OCI-LY3 (cell line): ENCODE measurements around the gene CLEC3A.
A peak's percentile ranks its signal among the peaks of the same experiment; 100 is the strongest.

Experiments used
- H2AFZ ChIP-seq: fragments of 200-600, 300-600 bp; shearing (Covaris generic); 2 replicates; pipeline ENCODE4 v1.6.0; 2014; ENCODE audit warnings: antibody characterized with exemption, low read depth, low read length
- H3K27ac ChIP-seq: fragments of 200-600, 300-600 bp; sonication (generic); 2 replicates; pipeline ENCODE4 v1.5.1; 2014; ENCODE audit warnings: mild to moderate bottlenecking, low read length, moderate library complexity, mixed read lengths
- H3K27me3 ChIP-seq: fragments of 200-600, 300-600 bp; sonication (generic); 2 replicates; pipeline ENCODE4 v1.6.1; 2014; ENCODE audit warnings: low read depth, low read length, mixed read lengths
- H3K36me3 ChIP-seq: fragments of 200-600, 300-600 bp; sonication (generic); replicated peaks from 2 replicates; pipeline ENCODE3; 2014; ENCODE audit warnings: low read depth, low read length, mixed read lengths
- H3K4me1 ChIP-seq: fragments of 300-600, 200-600 bp; sonication (generic); 2 replicates; pipeline ENCODE4 v1.6.1; 2014; ENCODE audit warnings: low read length, mixed read lengths
- H3K4me2 ChIP-seq: fragments of 200-600, 300-600 bp; sonication (generic); 2 replicates; pipeline ENCODE4 v1.6.1; 2014; ENCODE audit warnings: low read length, mixed read lengths
- H3K4me3 ChIP-seq: fragments of 300-600, 200-600 bp; sonication (generic); 2 replicates; pipeline ENCODE4 v1.5.1; 2014; ENCODE audit warnings: antibody characterized with exemption, mild to moderate bottlenecking, low read length, moderate library complexity
- H3K79me2 ChIP-seq: fragments of 300-600, 200-600 bp; shearing (Covaris generic); 2 replicates; pipeline ENCODE4 v1.6.1; 2014; ENCODE audit warnings: mild to moderate bottlenecking, low read length, mixed read lengths
- H3K9ac ChIP-seq: fragments of 300-600, 200-600 bp; shearing (Covaris generic); 2 replicates; pipeline ENCODE4 v1.6.0; 2014; ENCODE audit warnings: mild to moderate bottlenecking, low read length, moderate library complexity
- H3K9me3 ChIP-seq: fragments of 200-600, 300-600 bp; shearing (Covaris generic); 2 replicates; pipeline ENCODE4 v1.6.1; 2014; ENCODE audit warnings: low read length, mixed read lengths; ENCODE audit not compliant: insufficient read depth
- H4K20me1 ChIP-seq: fragments of 200-600, 300-600 bp; sonication (generic); 2 replicates; pipeline ENCODE4 v1.6.1; 2016; ENCODE audit warnings: low read length, mixed read lengths; ENCODE audit not compliant: insufficient read depth
- CTCF ChIP-seq: fragments of 200-600, 300-600 bp; sonication (generic); IDR thresholded peaks from 2 replicates; pipeline ENCODE4 v1.5.1; 2014; ENCODE audit warnings: antibody characterized with exemption, low read length, low read depth
- EZH2phosphoT487 ChIP-seq: fragments of 200-600 bp; shearing (Covaris generic); IDR thresholded peaks from 2 replicates; pipeline ENCODE4 v1.6.1; 2018; ENCODE audit warnings: antibody characterized with exemption, mixed run types, low read depth

Gene CLEC3A

DNA sequence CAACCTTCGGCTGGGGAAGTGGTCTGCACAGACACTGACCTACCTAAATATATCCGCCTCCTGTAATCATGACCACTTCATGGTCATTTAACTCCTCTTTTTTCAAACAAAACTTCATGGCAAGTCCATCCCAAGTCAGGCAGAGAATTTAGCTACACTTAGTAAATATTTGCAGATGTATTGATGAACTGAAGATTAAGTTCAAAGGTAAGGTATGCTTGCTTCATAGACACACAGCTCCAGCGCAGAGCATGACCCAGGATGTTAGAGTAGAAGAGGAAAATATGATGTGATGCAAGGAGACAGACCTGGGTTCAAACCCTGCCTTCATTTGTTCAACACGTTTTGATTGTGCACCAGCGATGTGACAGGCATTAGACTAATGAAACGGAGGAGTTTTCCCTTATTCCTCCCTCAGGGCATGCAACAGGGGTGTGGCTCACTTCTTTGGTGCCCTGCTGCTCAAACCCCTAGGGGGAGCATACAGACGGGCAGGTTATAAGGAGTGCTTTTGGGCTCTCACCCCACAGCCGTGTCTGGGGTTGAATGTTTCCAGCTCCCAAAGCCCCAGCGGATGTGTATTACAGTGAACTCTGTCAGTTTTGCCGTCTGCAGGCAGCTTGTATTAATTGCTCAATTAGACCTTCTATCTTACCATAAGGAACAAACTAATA is 23.9 kb upstream of the CLEC3A start:
- no peak overlapping the region for H3K9ac ChIP-seq
- TF ChIP-seq CTCF = no peak
- no peak overlapping the region for H3K27ac ChIP-seq
- no peaks in the 10 kb centered on the region for H4K20me1 ChIP-seq
- no peaks in the 10 kb centered on the region for H3K27me3 ChIP-seq
- H3K4me1 ChIP-seq = peaks cover 15% of the 10 kb centered on the region
- H3K4me3 ChIP-seq = no peak overlapping the region
- H3K9me3 ChIP-seq = peaks cover 21% of the 10 kb centered on the region; the same call in 1 of the 2 replicates
- peaks cover 10% of the 10 kb centered on the region for H3K36me3 ChIP-seq
- no peak overlapping the region for H3K4me2 ChIP-seq
- H3K79me2 ChIP-seq = no peaks in the 10 kb centered on the region
- H2AFZ ChIP-seq = no peak overlapping the region

GRCh38 chr16:78001451-78002025 is 20.8 kb upstream of the CLEC3A start:
- no peaks in the 10 kb centered on the region for H3K9me3 ChIP-seq

DNA sequence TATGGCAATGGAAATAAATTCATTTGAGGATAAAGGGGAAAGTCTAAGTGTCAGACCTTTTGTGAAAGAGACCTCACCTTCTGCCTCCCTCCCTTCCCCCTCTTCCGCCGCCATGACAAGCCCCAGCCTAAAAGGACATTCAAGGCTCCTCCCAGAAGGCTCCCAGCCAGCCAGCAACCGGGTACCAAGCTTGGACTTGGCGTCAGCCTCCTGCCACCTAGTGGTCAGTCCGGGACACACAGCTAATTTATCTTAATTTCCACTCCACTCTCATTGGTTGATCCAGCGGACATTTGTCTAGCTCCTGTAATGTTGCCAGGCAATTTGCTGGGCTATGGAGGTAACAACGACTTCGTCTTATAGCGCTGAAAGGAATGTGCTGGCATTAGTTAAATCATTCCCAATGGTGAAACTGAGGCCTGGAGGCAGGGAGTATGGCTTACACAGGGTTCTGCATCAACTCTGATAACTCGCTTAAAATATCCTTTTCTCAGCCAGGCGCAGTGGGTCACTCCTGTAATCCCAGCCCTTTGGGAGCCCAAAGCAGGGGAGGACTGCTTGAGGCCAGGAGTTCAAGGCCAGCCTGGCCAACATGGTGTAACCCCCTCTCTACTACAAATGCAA is 19.3 kb upstream of the CLEC3A start:
- Histone ChIP-seq H2AFZ (peak overlapping the region; percentile 90), H4K20me1 (no peaks in the 10 kb centered on the region), H3K27ac (no peak overlapping the region), H3K27me3 (no peaks in the 10 kb centered on the region), H3K4me3 (peak overlapping the region; percentile 67), H3K4me2 (peak overlapping the region; percentile 80), H3K36me3 (no peaks in the 10 kb centered on the region), H3K4me1 (peaks cover 12% of the 10 kb centered on the region), H3K9me3 (no peaks in the 10 kb centered on the region), H3K9ac (no peak overlapping the region), H3K79me2 (no peaks in the 10 kb centered on the region)
- TF ChIP-seq CTCF (peak; percentile 92), EZH2phosphoT487 (no peak)

More at GRCh38 chr16:78001451-78002025, 20.8 kb upstream of the CLEC3A start:
- no peaks in the 10 kb centered on the region for H3K79me2 ChIP-seq
- H3K4me1 ChIP-seq = peaks cover 12% of the 10 kb centered on the region
- H3K4me3 ChIP-seq = no peak overlapping the region
- H3K36me3 ChIP-seq = no peaks in the 10 kb centered on the region
- no peaks in the 10 kb centered on the region for H4K20me1 ChIP-seq
- no peak overlapping the region for H3K9ac ChIP-seq
- no peaks in the 10 kb centered on the region for H3K27me3 ChIP-seq
- no peak overlapping the region for H2AFZ ChIP-seq
- no peak overlapping the region for H3K27ac ChIP-seq
- no peak for TF ChIP-seq EZH2phosphoT487
- TF ChIP-seq CTCF = no peak
- no peak overlapping the region for H3K4me2 ChIP-seq

- H3K27me3 ChIP-seq = no peaks in the 10 kb centered on the region
- TF ChIP-seq CTCF (no peak), EZH2phosphoT487 (no peak)
- H2AFZ ChIP-seq = no peak overlapping the region
- H3K9ac ChIP-seq = no peak overlapping the region
- H3K4me1 ChIP-seq = peaks cover 12% of the 10 kb centered on the region
- H3K4me3 ChIP-seq = no peak overlapping the region
- H3K27ac ChIP-seq = no peak overlapping the region
- no peaks in the 10 kb centered on the region for H4K20me1 ChIP-seq
- H3K36me3 ChIP-seq = no peaks in the 10 kb centered on the region
- no peak overlapping the region for H3K4me2 ChIP-seq
- H3K9me3 ChIP-seq = no peaks in the 10 kb centered on the region
- no peaks in the 10 kb centered on the region for H3K79me2 ChIP-seq
Observed at GRCh38 chr16:78004517-78004916, 17.8 kb upstream of the CLEC3A start.
